MM.1S (cell line): ENCODE measurements around the gene TMEM233.

ENCODE experiments used
- CTCF ChIP-seq: fragments of 300-600 bp; sonication (generic); IDR thresholded peaks from 2 replicates; pipeline ENCODE4 v1.5.1; 2016; ENCODE audit warnings: antibody characterized with exemption, low read length, mixed read lengths
- EZH2 ChIP-seq: fragments of 300-600 bp; sonication (generic); optimal IDR thresholded peaks from 2 replicates; pipeline ENCODE3; 2017; ENCODE audit warnings: low read depth, mild to moderate bottlenecking, antibody characterized with exemption, low read length, mixed read lengths

- no peak for TF ChIP-seq CTCF
- TF ChIP-seq EZH2: no peak
Measured at GRCh38 chr12:119624966-119625365, 31.4 kb downstream of the TMEM233 start.
